Stomach (tissue), 9 donors: ENCODE results near the gene GNPAT. TPM values are rescaled to one million over a fixed set of nuclear protein-coding genes. Genes with fewer than 3 reads are reported as not detected.

ENCODE experiments used
- DNase-seq, 2 donors: peaks; one replicate each; pipeline versions ENCODE4 v3.0.0 to v3.0.0-alpha.2; 2013 to 2019
- H3K27ac ChIP-seq, 5 donors: fragments of 200-600 bp in 4 of 5; sonication (generic) in 4 of 5; one replicate each; pipeline ENCODE4 v1.5.1; 2013 to 2019; ENCODE audit warnings: mild to moderate bottlenecking in 1 of 5, moderate library complexity in 1 of 5
- H3K27me3 ChIP-seq, 3 donors: fragments of 200-600 bp; sonication (generic); one replicate each; pipeline ENCODE4 v1.5.1; 2017 to 2019; ENCODE audit warnings: mixed run types in 1 of 3
- H3K36me3 ChIP-seq, 4 donors: fragments of 200-600 bp; sonication (generic); 1 replicate in 3 of 4; 2 replicates in 1 of 4; pipeline ENCODE4 v1.5.1; 2016 to 2019
- H3K4me1 ChIP-seq, 4 donors: fragments of 200-600 bp; sonication (generic); one replicate each; pipeline ENCODE4 v1.5.1; 2016 to 2019
- H3K4me3 ChIP-seq, 4 donors: fragments of 200-600 bp; sonication (generic) in 3 of 4; one replicate each; pipeline ENCODE4 v1.5.1; 2016 to 2019; ENCODE audit warnings: mild to moderate bottlenecking in 1 of 4
- H3K9me3 ChIP-seq, 4 donors: fragments of 200-600 bp; sonication (generic); one replicate each; pipeline ENCODE4 v1.5.1; 2016 to 2019
- CTCF ChIP-seq, 7 experiments: fragments of 450-650 bp in 4 of 7; fragments of 200-600 bp in 3 of 7; sonication (generic) in 3 of 7; IDR thresholded peaks; one replicate each; pipeline ENCODE4 v1.5.1; 2016 to 2019; ENCODE audit warnings: antibody characterized with exemption in 7 of 7, control low read depth in 2 of 7, mild to moderate bottlenecking in 1 of 7
- EP300 ChIP-seq: sonication (generic); formaldehyde crosslinking; IDR thresholded peaks from one replicate; pipeline ENCODE4 v1.6.1; 2017; ENCODE audit warnings: antibody characterized with exemption
- POLR2A ChIP-seq, 4 donors: fragments of 450-650 bp; IDR thresholded peaks; one replicate each; pipeline ENCODE4 v1.6.1; 2016; ENCODE audit warnings: antibody characterized with exemption in 4 of 4, control low read depth in 2 of 4, mild to moderate bottlenecking in 1 of 4, moderate library complexity in 1 of 4
- POLR2AphosphoS5 ChIP-seq, 3 donors: sonication (generic); formaldehyde crosslinking; IDR thresholded peaks; one replicate each; pipeline ENCODE4 v1.6.1; 2016; ENCODE audit warnings: antibody characterized with exemption in 3 of 3
- WGBS, 5 donors: extraction: QIAGEN DNeasy Blood & Tissue Kit in 3 of 5; methylation state at CpG; one replicate each; pipeline versions ENCODE4 v1.1.5 to v1.1.7; 2013 to 2018; 5-methylcytosine and 5-hydroxymethylcytosine counted together
- intact Hi-C: fragments of 100-400 bp; cut with DNase I; formaldehyde crosslinking; loops from one replicate; pipeline ENCODE4 v1.15.1; 2023; ENCODE audit warnings: low total_unique reads
- polyA plus RNA-seq, 3 donors: library from polyadenylated mRNA; stranded (reverse); fragments of 200-250 nt; gene quantifications; one replicate each; pipeline ENCODE4 v1.2.3, GENCODE V29; 2013
- total RNA-seq, 5 donors: library from RNA; depleted of rRNA; stranded (reverse); fragments of >200 nt; gene quantifications; one replicate each; pipeline versions ENCODE4 v1.1.0 to v1.2.3, GENCODE V29; 2014 to 2016
- donor health status: healthy with polysubstance abuse.
- donor health status: Bipolar disorder and iron deficiency.
- donor health status: healthy.

GNPAT gene
- total and polyA plus RNA-seq, 8 donors: 35.9 to 76.8 (median 44.9) TPM

GRCh38 chr1:231199868-231200267 lies 41.1 kb upstream of the GNPAT start:
- peaks cover 0 to 3% (median 0%) of the 10 kb centered on the region in 4 donors for H3K4me1 ChIP-seq
- peaks cover 0 to 27% (median 0%) of the 10 kb centered on the region in 3 donors for H3K27me3 ChIP-seq
- no peak overlapping the region for H3K27ac ChIP-seq
- TF ChIP-seq CTCF (IDR thresholded peaks at IDR 0.05): no peak
- TF ChIP-seq POLR2A (IDR thresholded peaks at IDR 0.05): no peak
- no peak for TF ChIP-seq POLR2AphosphoS5 (IDR thresholded peaks at IDR 0.05)
- TF ChIP-seq EP300: no peak
- no peak overlapping the region for H3K4me3 ChIP-seq
- no peak for DNase-seq
- intact Hi-C loops: no loop called here
- H3K9me3 ChIP-seq: no peaks in the 10 kb centered on the region
- WGBS, 5 donors: 93 to 100% (median 96%) methylated on average over 3 to 7 of the region's 7 CpGs
- no peaks in the 10 kb centered on the region for H3K36me3 ChIP-seq

- Histone ChIP-seq H3K36me3 (no peaks in the 10 kb centered on the region), H3K4me3 (no peak overlapping the region), H3K9me3 (no peaks in the 10 kb centered on the region), H3K27ac (no peak overlapping the region), H3K27me3 (peaks cover 0 to 27% (median 0%) of the 10 kb centered on the region in 3 donors), H3K4me1 (no peaks in the 10 kb centered on the region)
- 65 to 75% (median 68%) methylated on average over 7 to 8 of the region's 8 CpGs for WGBS, 5 donors
- DNase-seq: peak in 1 of 2 donors; percentile 33
- intact Hi-C loops: no loop called here
- no peak for TF ChIP-seq POLR2A (IDR thresholded peaks at IDR 0.05)
- TF ChIP-seq CTCF (IDR thresholded peaks at IDR 0.05): no peak
- TF ChIP-seq POLR2AphosphoS5 (IDR thresholded peaks at IDR 0.05): no peak
- TF ChIP-seq EP300: no peak
Measured at GRCh38 chr1:231200388-231201031, 40.5 kb upstream of the GNPAT start.

- H3K4me3 ChIP-seq: no peak overlapping the region
- 74 to 88% (median 85%) methylated on average over 14 to 16 of the region's 16 CpGs for whole genome bisulfite sequencing, 5 donors
- no peak for DNase-seq
- peaks cover 0 to 26% (median 0%) of the 10 kb centered on the region in 3 donors for H3K27me3 ChIP-seq
- no peaks in the 10 kb centered on the region for H3K4me1 ChIP-seq
- intact Hi-C loops: no loop called here
- no peak overlapping the region for H3K27ac ChIP-seq
- H3K9me3 ChIP-seq: no peaks in the 10 kb centered on the region
- no peaks in the 10 kb centered on the region for H3K36me3 ChIP-seq
- TF ChIP-seq POLR2AphosphoS5 (IDR thresholded peaks at IDR 0.05) (no peak), POLR2A (IDR thresholded peaks at IDR 0.05) (no peak), CTCF (IDR thresholded peaks at IDR 0.05) (no peak), EP300 (no peak)
Measured at GRCh38 chr1:231201375-231201978, 39.5 kb upstream of the GNPAT start.

GRCh38 chr1:231201979-231202633 lies 38.9 kb upstream of the GNPAT start:
- H3K4me1 ChIP-seq: no peaks in the 10 kb centered on the region
- no peak for DNase-seq
- no peaks in the 10 kb centered on the region for H3K9me3 ChIP-seq
- TF ChIP-seq CTCF (IDR thresholded peaks at IDR 0.05) (no peak), EP300 (no peak), POLR2AphosphoS5 (IDR thresholded peaks at IDR 0.05) (no peak), POLR2A (IDR thresholded peaks at IDR 0.05) (no peak)
- no peak overlapping the region for H3K4me3 ChIP-seq
- H3K36me3 ChIP-seq: no peaks in the 10 kb centered on the region
- 64 to 70% (median 67%) methylated on average over 5 of the region's 5 CpGs for WGBS, 5 donors
- intact Hi-C loops: no loop called here
- no peak overlapping the region for H3K27ac ChIP-seq
- H3K27me3 ChIP-seq: peaks cover 0 to 20% (median 0%) of the 10 kb centered on the region in 3 donors
